Measurements from ENCODE around the gene SLC31A1. TPM values are rescaled to one million over a fixed set of nuclear protein-coding genes. Genes with fewer than 3 reads are reported as not detected.
A peak's percentile ranks its signal among the peaks of the same experiment; 100 is the strongest.

Gene SLC31A1
- total and polyA plus RNA-seq, 2 of the 13 experiments (the other 11 are each of a cell fraction or from before 2014, with no cell fraction given): 62.9 to 70.0 TPM

- TF ChIP-seq KDM4B (CRISPR knock-in tag; IDR thresholded peaks at IDR 0.05) (no peak), SNAPC5 (CRISPR knock-in tag; IDR thresholded peaks at IDR 0.05; ENCODE audit: borderline replicate concordance) (no peak), KLF16 (CRISPR knock-in tag; IDR thresholded peaks at IDR 0.05) (no peak; a peak in 1 of 4 replicates), ATM (IDR thresholded peaks at IDR 0.05; ENCODE audit: borderline replicate concordance) (no peak; the same call in 1 of the 2 replicates), BCL6 (CRISPR knock-in tag; IDR thresholded peaks at IDR 0.05) (peak; percentile 24), CREM (IDR thresholded peaks at IDR 0.05) (peak; percentile 68), CREM (CRISPR knock-in tag; IDR thresholded peaks at IDR 0.05) (no peak), ZFX (CRISPR knock-in tag; IDR thresholded peaks at IDR 0.05; ENCODE audit: low read depth) (peak; percentile 45; the same call in 1 of the 2 replicates), NCOR1 (IDR thresholded peaks at IDR 0.05; ENCODE audit: borderline replicate concordance, low read length) (peak; percentile 60; the same call in 1 of the 2 replicates), ZSCAN9 (CRISPR knock-in tag; IDR thresholded peaks at IDR 0.05; ENCODE audit: borderline replicate concordance) (no peak; the same call in 1 of the 2 replicates), AHDC1 (CRISPR knock-in tag; IDR thresholded peaks at IDR 0.05; ENCODE audit: borderline replicate concordance) (peak; percentile 63; the same call in 1 of the 2 replicates), PRDM10 (CRISPR knock-in tag; IDR thresholded peaks at IDR 0.05; ENCODE audit: low read depth) (no peak), TRIM24 (CRISPR knock-in tag; IDR thresholded peaks at IDR 0.05) (no peak), TFAP4 (IDR thresholded peaks at IDR 0.05; ENCODE audit: borderline replicate concordance, low read depth) (no peak; the same call in 1 of the 2 replicates), BHLHE40 (IDR thresholded peaks at IDR 0.05; ENCODE audit: low read length) (0 out of 2 replicates have a peak, but pooled peaks have one; percentile 10), RCOR2 (CRISPR knock-in tag; IDR thresholded peaks at IDR 0.05) (peak; percentile 80), ZNF354B (CRISPR knock-in tag; IDR thresholded peaks at IDR 0.05) (no peak), HOMEZ (CRISPR knock-in tag; IDR thresholded peaks at IDR 0.05; ENCODE audit: low read depth) (peak; percentile 65; the same call in 1 of the 2 replicates)
These were observed 6.9 kb downstream of the SLC31A1 start (continued) for GRCh38 chr9:113228130-113228665.

Measured in HepG2 (cell line).